WTC11 (cell line): Measurements from ENCODE around the gene GDNF.

Source experiments
- ESRRA ChIP-seq: sonication (generic); formaldehyde crosslinking; IDR thresholded peaks from 2 replicates; pipeline ENCODE4 v1.8.1; 2022; ENCODE audit warnings: mild to moderate bottlenecking, missing genetic modification reagents, borderline replicate concordance
- JUN ChIP-seq: sonication (generic); formaldehyde crosslinking; IDR thresholded peaks from 2 replicates; pipeline ENCODE4 v1.8.0; 2023; ENCODE audit warnings: mild to moderate bottlenecking, missing genetic modification reagents
- NR3C1 ChIP-seq: sonication (generic); formaldehyde crosslinking; conservative IDR thresholded peaks from 2 replicates; pipeline ENCODE4 v1.8.1; 2023; ENCODE audit warnings: low read depth, mild to moderate bottlenecking, missing genetic modification reagents
- TF ChIP-seq, protein P1 (sequence below): fragments of 200-600 bp; IDR thresholded peaks from 2 replicates; pipeline ENCODE4 v1.8.0; 2022; ENCODE audit warnings: antibody characterized with exemption
- TF ChIP-seq, protein P2 (sequence below): sonication (generic); formaldehyde crosslinking; IDR thresholded peaks from 2 replicates; pipeline ENCODE4 v1.8.1; 2022; ENCODE audit warnings: low read depth, missing genetic modification reagents, borderline replicate concordance
- TF ChIP-seq, protein P3 (sequence below): sonication (generic); formaldehyde crosslinking; IDR thresholded peaks from 2 replicates; pipeline ENCODE4 v1.8.0; 2022; ENCODE audit warnings: mild to moderate bottlenecking, missing genetic modification reagents
- TF ChIP-seq, protein P4 (sequence below): sonication (generic); formaldehyde crosslinking; IDR thresholded peaks from 2 replicates; pipeline ENCODE4 v1.8.0; 2023; ENCODE audit warnings: mild to moderate bottlenecking, missing genetic modification reagents

DNA sequence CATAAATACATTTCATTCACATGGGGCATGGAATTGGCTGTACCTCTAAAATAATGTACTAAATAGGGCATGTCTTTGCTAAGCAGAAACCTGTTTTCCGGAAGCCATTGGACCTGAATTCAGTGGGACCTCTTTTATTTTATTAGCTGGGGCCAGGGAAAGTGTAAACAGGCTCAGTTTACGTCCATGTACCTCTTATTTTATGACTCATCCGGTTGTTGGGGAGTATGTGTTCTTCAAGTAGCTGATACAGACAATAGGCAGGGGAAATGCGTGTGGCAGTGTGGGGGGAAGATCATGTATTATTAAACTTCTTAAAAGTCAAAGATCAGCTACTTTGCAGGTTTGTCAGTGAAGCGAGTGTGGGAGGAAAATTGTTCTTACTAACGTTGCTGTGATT lies 1.4 kb upstream of the GDNF start:
- TF ChIP-seq, protein P1, sequence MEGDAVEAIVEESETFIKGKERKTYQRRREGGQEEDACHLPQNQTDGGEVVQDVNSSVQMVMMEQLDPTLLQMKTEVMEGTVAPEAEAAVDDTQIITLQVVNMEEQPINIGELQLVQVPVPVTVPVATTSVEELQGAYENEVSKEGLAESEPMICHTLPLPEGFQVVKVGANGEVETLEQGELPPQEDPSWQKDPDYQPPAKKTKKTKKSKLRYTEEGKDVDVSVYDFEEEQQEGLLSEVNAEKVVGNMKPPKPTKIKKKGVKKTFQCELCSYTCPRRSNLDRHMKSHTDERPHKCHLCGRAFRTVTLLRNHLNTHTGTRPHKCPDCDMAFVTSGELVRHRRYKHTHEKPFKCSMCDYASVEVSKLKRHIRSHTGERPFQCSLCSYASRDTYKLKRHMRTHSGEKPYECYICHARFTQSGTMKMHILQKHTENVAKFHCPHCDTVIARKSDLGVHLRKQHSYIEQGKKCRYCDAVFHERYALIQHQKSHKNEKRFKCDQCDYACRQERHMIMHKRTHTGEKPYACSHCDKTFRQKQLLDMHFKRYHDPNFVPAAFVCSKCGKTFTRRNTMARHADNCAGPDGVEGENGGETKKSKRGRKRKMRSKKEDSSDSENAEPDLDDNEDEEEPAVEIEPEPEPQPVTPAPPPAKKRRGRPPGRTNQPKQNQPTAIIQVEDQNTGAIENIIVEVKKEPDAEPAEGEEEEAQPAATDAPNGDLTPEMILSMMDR: no peak
- TF ChIP-seq, protein P2, sequence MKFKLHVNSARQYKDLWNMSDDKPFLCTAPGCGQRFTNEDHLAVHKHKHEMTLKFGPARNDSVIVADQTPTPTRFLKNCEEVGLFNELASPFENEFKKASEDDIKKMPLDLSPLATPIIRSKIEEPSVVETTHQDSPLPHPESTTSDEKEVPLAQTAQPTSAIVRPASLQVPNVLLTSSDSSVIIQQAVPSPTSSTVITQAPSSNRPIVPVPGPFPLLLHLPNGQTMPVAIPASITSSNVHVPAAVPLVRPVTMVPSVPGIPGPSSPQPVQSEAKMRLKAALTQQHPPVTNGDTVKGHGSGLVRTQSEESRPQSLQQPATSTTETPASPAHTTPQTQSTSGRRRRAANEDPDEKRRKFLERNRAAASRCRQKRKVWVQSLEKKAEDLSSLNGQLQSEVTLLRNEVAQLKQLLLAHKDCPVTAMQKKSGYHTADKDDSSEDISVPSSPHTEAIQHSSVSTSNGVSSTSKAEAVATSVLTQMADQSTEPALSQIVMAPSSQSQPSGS (CRISPR knock-in tag): no peak
- TF ChIP-seq, protein P3, sequence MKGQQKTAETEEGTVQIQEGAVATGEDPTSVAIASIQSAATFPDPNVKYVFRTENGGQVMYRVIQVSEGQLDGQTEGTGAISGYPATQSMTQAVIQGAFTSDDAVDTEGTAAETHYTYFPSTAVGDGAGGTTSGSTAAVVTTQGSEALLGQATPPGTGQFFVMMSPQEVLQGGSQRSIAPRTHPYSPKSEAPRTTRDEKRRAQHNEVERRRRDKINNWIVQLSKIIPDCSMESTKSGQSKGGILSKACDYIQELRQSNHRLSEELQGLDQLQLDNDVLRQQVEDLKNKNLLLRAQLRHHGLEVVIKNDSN (CRISPR knock-in tag): no peak
- TF ChIP-seq, protein P4, sequence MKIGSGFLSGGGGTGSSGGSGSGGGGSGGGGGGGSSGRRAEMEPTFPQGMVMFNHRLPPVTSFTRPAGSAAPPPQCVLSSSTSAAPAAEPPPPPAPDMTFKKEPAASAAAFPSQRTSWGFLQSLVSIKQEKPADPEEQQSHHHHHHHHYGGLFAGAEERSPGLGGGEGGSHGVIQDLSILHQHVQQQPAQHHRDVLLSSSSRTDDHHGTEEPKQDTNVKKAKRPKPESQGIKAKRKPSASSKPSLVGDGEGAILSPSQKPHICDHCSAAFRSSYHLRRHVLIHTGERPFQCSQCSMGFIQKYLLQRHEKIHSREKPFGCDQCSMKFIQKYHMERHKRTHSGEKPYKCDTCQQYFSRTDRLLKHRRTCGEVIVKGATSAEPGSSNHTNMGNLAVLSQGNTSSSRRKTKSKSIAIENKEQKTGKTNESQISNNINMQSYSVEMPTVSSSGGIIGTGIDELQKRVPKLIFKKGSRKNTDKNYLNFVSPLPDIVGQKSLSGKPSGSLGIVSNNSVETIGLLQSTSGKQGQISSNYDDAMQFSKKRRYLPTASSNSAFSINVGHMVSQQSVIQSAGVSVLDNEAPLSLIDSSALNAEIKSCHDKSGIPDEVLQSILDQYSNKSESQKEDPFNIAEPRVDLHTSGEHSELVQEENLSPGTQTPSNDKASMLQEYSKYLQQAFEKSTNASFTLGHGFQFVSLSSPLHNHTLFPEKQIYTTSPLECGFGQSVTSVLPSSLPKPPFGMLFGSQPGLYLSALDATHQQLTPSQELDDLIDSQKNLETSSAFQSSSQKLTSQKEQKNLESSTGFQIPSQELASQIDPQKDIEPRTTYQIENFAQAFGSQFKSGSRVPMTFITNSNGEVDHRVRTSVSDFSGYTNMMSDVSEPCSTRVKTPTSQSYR (CRISPR knock-in tag): no peak
- no peak for TF ChIP-seq NR3C1 (CRISPR knock-in tag)
- no peak for TF ChIP-seq ESRRA (CRISPR knock-in tag)
- TF ChIP-seq JUN (CRISPR knock-in tag): no peak
